Stimulated activated CD8-positive, alpha-beta memory T cell treated with anti-CD3 and anti-CD28 coated beads, Interleukin-7, amount 100 ng/mL, for 4 hours (primary cell): ENCODE results near the gene SLC30A2.

Source experiments
- DNase-seq, 2 donors: peaks; one replicate each; pipeline ENCODE4 v3.0.0-alpha.2; 2020; ENCODE audit warnings: low read depth in 2 of 2

Gene SLC30A2

GRCh38 chr1:26021647-26022403, 24.1 kb downstream of the SLC30A2 start, which contains the start of gene EXTL1:
TSS of gene EXTL1 (plus strand) at chr1:26021775. CDS start at chr1:26022647, 872 bp downstream.
- DNase-seq, result no peak

GRCh38 chr1:26020941-26021646, 24.8 kb downstream of the SLC30A2 start:
- no peak for DNase-seq

GRCh38 chr1:26020330-26020768, 25.6 kb downstream of the SLC30A2 start:
- no peak for DNase-seq

- DNase-seq, result no peak
Observed at GRCh38 chr1:26019641-26020315, 26.1 kb downstream of the SLC30A2 start.

- no peak for DNase-seq
Observed at GRCh38 chr1:26017606-26018005, 28.3 kb downstream of the SLC30A2 start.

DNA sequence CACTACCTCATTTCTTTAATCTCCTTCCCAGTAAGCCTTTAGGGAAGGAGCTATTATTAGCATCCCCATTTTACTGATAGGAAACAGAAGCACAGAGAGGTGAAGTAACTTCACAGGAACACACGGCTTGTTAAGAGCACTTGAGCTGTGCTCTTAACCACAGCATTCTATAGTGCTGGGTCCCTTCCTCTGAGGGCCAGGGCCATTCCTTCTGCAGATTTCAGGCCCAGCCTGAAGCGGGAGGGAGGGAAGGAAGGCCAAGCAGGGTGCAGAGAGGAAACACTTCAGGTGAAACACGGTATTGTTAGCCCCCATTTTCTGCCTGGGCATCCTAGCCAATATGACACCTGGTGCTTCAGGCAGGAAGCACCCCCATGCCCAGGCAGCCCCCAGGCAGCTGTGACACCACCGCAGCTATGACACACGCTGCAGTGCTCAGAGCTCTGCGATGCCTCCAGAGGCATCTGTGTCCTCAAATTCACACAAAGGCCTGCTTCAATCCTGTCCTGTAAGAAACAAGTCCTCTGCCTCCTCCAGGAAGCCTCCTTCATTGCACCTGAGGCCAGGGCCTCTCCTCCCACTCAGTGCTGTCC, 28.9 kb downstream of the SLC30A2 start:
- no peak for DNase-seq

GRCh38 chr1:26016258-26016952, 29.5 kb downstream of the SLC30A2 start:
- DNase-seq, result no peak

GRCh38 chr1:26015358-26015757, 30.6 kb downstream of the SLC30A2 start:
- DNase-seq, result no peak

- DNase-seq, result no peak
Observed at GRCh38 chr1:26014179-26014578, 31.7 kb downstream of the SLC30A2 start.

- DNase-seq, result no peak
Observed at GRCh38 chr1:26012864-26013263, 33.1 kb downstream of the SLC30A2 start.

DNA sequence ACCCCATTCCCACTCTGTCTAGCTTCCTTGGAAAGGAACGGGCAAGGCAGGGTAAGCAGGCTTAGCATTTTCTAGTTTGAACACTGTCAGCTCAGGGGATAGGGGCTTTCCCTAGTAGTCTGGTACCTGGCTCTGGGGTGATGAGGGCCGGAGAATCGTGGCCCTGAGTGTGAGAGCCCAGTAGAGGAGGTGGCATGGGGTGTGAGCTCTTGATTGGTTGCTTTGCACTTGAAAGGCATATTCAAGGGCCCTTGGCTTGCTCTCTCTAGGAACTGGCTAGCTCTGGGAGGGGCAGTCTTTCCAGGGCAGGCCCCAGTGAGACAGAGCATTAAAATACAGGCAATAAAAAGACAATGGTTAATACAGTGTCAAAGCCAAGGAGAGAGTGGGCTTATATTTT, 35.1 kb downstream of the SLC30A2 start:
- DNase-seq, result no peak

- DNase-seq, result no peak
Observed at GRCh38 chr1:26009796-26010447, 36.0 kb downstream of the SLC30A2 start.

- DNase-seq, result no peak
Observed at GRCh38 chr1:26006710-26007109, 39.2 kb downstream of the SLC30A2 start.

DNA sequence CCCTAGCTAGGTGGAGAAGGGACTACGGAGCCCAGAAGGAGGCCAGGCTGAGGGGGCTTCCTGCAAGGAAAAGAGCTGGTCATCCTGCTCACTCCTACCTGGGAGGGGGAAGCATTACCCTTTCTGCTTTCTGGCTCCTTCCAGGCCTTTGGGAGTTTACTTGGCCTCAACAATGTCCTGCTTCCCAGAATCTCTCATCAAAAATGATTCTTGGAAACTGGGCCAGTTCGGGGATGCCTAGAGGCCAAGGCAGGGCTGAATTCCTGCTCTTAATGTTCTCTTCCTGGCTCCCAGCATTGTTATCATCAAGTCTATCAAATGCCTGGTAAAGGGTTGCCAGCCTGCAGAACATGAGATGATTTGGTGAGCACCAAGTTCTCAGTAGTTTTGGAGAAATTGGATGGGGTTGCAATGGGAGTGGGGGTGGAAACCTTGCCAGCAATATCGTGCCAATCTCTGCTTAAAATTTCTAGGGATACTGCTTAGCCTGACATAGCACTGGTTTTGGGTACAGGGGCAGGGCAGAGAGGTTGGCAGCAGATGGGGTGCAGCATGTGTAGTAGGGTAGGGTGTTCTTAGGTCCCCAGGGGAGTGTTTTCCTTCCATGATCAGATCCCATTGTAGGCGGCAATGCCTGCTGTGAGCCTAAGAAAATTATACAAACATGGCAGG, 40.3 kb downstream of the SLC30A2 start:
- DNase-seq, result no peak

DNA sequence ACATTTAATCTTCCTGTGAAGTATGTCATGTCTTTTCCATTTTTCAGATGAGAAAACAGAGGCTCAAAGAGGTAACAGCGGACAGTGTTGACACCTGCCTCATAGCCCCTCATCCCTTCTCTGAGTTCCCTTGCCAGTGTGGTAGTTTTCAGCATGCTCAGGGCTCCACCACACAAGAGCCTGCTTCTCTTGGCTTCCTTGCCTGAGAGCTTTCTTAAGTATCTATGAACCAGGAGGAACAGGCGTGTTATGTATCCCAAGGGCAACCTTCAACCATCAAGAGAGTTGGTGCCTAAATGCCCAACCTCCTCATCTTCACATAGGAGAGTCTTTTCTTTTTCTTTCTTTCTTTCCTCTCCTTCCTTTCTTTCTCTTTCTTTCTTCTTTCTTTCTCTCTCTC, 42.2 kb downstream of the SLC30A2 start:
- DNase-seq, result no peak

GRCh38 chr1:26003262-26003661, 42.7 kb downstream of the SLC30A2 start:
- no peak for DNase-seq

DNA sequence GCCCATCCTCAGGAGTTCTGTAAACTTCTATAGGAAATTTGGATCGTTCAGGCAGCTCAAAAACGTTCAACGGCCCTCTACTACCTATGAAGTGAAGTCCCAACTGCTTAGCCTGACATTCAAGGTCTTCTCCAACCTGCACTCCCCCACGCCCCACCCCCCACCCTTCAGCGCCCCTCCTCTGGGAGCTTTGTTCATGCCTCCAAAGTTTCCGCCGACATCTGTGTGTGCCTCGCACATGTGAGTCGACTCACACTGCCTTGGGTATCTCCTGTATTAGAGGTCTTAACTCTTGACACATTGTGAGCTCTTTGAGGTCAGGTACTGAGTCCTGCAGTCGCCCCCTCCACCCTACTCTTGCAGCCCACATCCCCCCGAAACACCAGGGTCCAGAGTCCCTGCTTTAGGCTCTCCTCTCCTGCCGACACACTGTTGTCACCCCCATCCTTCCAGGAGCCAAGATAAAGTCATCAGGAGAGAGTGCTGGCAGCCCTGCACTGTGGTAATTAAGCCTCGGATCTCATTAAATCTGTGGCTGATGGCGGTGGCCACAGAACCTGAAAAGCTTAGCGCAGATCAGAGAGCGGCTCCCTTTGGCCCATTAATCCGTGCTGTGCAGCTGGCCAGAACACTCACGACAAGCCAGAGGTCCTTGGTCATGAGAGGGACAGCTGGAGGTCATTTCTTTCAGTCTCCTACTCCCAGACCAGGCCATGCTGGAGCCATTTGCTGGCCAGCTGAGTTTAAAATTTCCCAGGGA, 46.7 kb downstream of the SLC30A2 start:
- no peak for DNase-seq

GRCh38 chr1:25997828-25998761, 47.8 kb downstream of the SLC30A2 start, which contains the start of gene PAFAH2:
TSS of gene PAFAH2 (minus strand) at chr1:25998063. CDS start at chr1:25990816, 7,247 bp downstream.
- DNase-seq, result peak; percentile 93 to 97
